Smooth muscle cell (in vitro differentiated cells): ENCODE data around the gene SHMT1. TPM values are rescaled to one million over a fixed set of nuclear protein-coding genes. Genes with fewer than 3 reads are reported as not detected.

Experiments used
- DNase-seq: peaks from one replicate; lab custom pipeline; 2025; ENCODE audit not compliant: unreplicated experiment; lab: John Stamatoyannopoulos, UW
- H2AFZ ChIP-seq: fragments of 200-600 bp; sonication (generic); 2 replicates; pipeline ENCODE4 v1.6.0; 2016; ENCODE audit warnings: antibody characterized with exemption, low read depth, mild to moderate bottlenecking
- H3F3A ChIP-seq: fragments of 200-600 bp; sonication (generic); 2 replicates; pipeline ENCODE4 v1.6.0; 2017; ENCODE audit warnings: antibody characterized with exemption, low read depth
- H3K27ac ChIP-seq: fragments of 200-600 bp; sonication (generic); 2 replicates; pipeline ENCODE4 v1.5.1; 2016; ENCODE audit warnings: low read depth, mild to moderate bottlenecking
- H3K27me3 ChIP-seq: fragments of 200-600 bp; sonication (generic); 2 replicates; pipeline ENCODE4 v1.6.1; 2016; ENCODE audit warnings: low read depth, mild to moderate bottlenecking
- H3K36me3 ChIP-seq: fragments of 200-600 bp; sonication (generic); 2 replicates; pipeline ENCODE4 v1.5.1; 2016; ENCODE audit warnings: low read depth
- H3K4me1 ChIP-seq: fragments of 200-600 bp; sonication (generic); 2 replicates; pipeline ENCODE4 v1.5.1; 2016; ENCODE audit warnings: low read depth
- H3K4me2 ChIP-seq: fragments of 200-600 bp; sonication (generic); 2 replicates; pipeline ENCODE4 v1.6.0; 2016; ENCODE audit warnings: mild to moderate bottlenecking
- H3K4me3 ChIP-seq: fragments of 200-600 bp; sonication (generic); 2 replicates; pipeline ENCODE4 v1.5.1; 2016; ENCODE audit warnings: mild to moderate bottlenecking
- H3K79me2 ChIP-seq: fragments of 200-600 bp; sonication (generic); 2 replicates; pipeline ENCODE4 v1.6.0; 2016; ENCODE audit warnings: low read depth, mild to moderate bottlenecking
- H3K9ac ChIP-seq: fragments of 200-600 bp; sonication (generic); 2 replicates; pipeline ENCODE4 v1.6.0; 2016; ENCODE audit warnings: low read depth
- H3K9me3 ChIP-seq: fragments of 200-600 bp; sonication (generic); replicated peaks from 2 replicates; pipeline ENCODE4 v1.5.1; 2016; ENCODE audit warnings: low read depth
- H4K20me1 ChIP-seq: fragments of 200-600 bp; sonication (generic); 2 replicates; pipeline ENCODE4 v1.6.0; 2016; ENCODE audit warnings: low read depth
- CTCF ChIP-seq: fragments of 200-600 bp; sonication (generic); IDR thresholded peaks from 2 replicates; pipeline ENCODE4 v1.5.1; 2017; ENCODE audit warnings: borderline replicate concordance, mild to moderate bottlenecking, antibody characterized with exemption; ENCODE audit not compliant: insufficient read depth, poor library complexity, severe bottlenecking
- WGBS: methylation state at CpG from one replicate; pipeline ENCODE4 v1.1.7; 2016; ENCODE audit warnings: low lambda C conversion rate; 5-methylcytosine and 5-hydroxymethylcytosine counted together
- polyA plus RNA-seq: library from polyadenylated mRNA; unstranded; fragments of >200 nt; fragmentation: Nextera tagmentation; extraction: Ambion mirVana; gene quantifications from 2 replicates; pipeline ENCODE4 v1.2.1, GENCODE V29; 2016
- total RNA-seq: library from RNA; depleted of rRNA; stranded (reverse); fragments of >200 nt; gene quantifications from 2 replicates; pipeline ENCODE4 v1.2.3, GENCODE V29; 2014

The SHMT1 gene
- total and polyA plus RNA-seq, 2 experiments from 2014 or later: 4.1 to 10.3 TPM

GRCh38 chr17:18323507-18324139, 39.7 kb downstream of the SHMT1 start:
- Histone ChIP-seq H3F3A (no peaks in the 10 kb centered on the region), H3K4me3 (no peak overlapping the region), H3K36me3 (peaks cover 5% of the 10 kb centered on the region), H3K9ac (no peak overlapping the region), H3K27me3 (no peaks in the 10 kb centered on the region), H3K27ac (no peak overlapping the region), H3K9me3 (no peaks in the 10 kb centered on the region), H3K4me1 (peaks cover 3% of the 10 kb centered on the region), H3K4me2 (no peak overlapping the region), H4K20me1 (peaks cover 53% of the 10 kb centered on the region), H3K79me2 (peaks cover 26% of the 10 kb centered on the region), H2AFZ (no peak overlapping the region)
- no peak for DNase-seq
- no peak for TF ChIP-seq CTCF
- 92% methylated on average over 16 of the region's 16 CpGs for WGBS

GRCh38 chr17:18323007-18323406, 40.3 kb downstream of the SHMT1 start:
- Histone ChIP-seq H3K9ac (no peak overlapping the region), H3K27ac (no peak overlapping the region), H3K4me3 (no peak overlapping the region), H3K9me3 (no peaks in the 10 kb centered on the region), H3F3A (no peaks in the 10 kb centered on the region), H3K27me3 (no peaks in the 10 kb centered on the region), H3K4me1 (peaks cover 9% of the 10 kb centered on the region), H3K79me2 (peaks cover 32% of the 10 kb centered on the region), H2AFZ (no peak overlapping the region), H3K4me2 (no peak overlapping the region), H4K20me1 (peaks cover 54% of the 10 kb centered on the region), H3K36me3 (peaks cover 5% of the 10 kb centered on the region)
- TF ChIP-seq CTCF: no peak
- no peak for DNase-seq
- WGBS: 76% methylated on average over 3 of the region's 3 CpGs

- Histone ChIP-seq H3K27ac (no peak overlapping the region), H3F3A (no peaks in the 10 kb centered on the region), H4K20me1 (peaks cover 56% of the 10 kb centered on the region), H3K4me3 (no peak overlapping the region), H3K4me1 (peaks cover 12% of the 10 kb centered on the region), H2AFZ (no peak overlapping the region), H3K27me3 (no peaks in the 10 kb centered on the region), H3K9me3 (no peaks in the 10 kb centered on the region), H3K9ac (no peak overlapping the region), H3K4me2 (no peak overlapping the region), H3K36me3 (peaks cover 5% of the 10 kb centered on the region), H3K79me2 (peaks cover 37% of the 10 kb centered on the region)
- DNase-seq: no peak
- TF ChIP-seq CTCF: no peak
- WGBS: 99% methylated on average over 12 of the region's 12 CpGs
These were observed 40.8 kb downstream of the SHMT1 start for GRCh38 chr17:18322522-18322921.

GRCh38 chr17:18321309-18321708, 42.0 kb downstream of the SHMT1 start:
- Histone ChIP-seq H3K79me2 (peaks cover 49% of the 10 kb centered on the region), H2AFZ (no peak overlapping the region), H3K4me2 (no peak overlapping the region), H3K9me3 (no peaks in the 10 kb centered on the region), H4K20me1 (peaks cover 56% of the 10 kb centered on the region), H3K4me1 (peaks cover 13% of the 10 kb centered on the region), H3K36me3 (peaks cover 5% of the 10 kb centered on the region), H3K9ac (no peak overlapping the region), H3K27ac (no peak overlapping the region), H3K27me3 (no peaks in the 10 kb centered on the region), H3F3A (peaks cover 3% of the 10 kb centered on the region), H3K4me3 (no peak overlapping the region)
- no peak for TF ChIP-seq CTCF
- 91% methylated on average over 5 of the region's 5 CpGs for WGBS
- DNase-seq: no peak
